CD4-positive, alpha-beta memory T cell (primary cell): Measurements from ENCODE around the gene DNAJC13. TPM values are rescaled to one million over a fixed set of nuclear protein-coding genes. Genes with fewer than 3 reads are reported as not detected.
A peak's percentile ranks its signal among the peaks of the same experiment; 100 is the strongest.
"Not testable (repeated sequence)": the region's sequence is repeated elsewhere in the genome, so short reads cannot be mapped to it uniquely, and the experiment has no call there.

Experiments
- CTCF ChIA-PET: fragments of 350-600 bp; sonication (Branson Sonifier 250); formaldehyde crosslinking; loops from one replicate; lab custom pipeline; 2021; ENCODE audit warnings: inconsistent platforms; ENCODE audit not compliant: partially characterized antibody; lab: Charles Lee
- POLR2A ChIA-PET: fragments of 350-600 bp; sonication (Branson Sonifier 250); formaldehyde crosslinking; loops from one replicate; lab custom pipeline; 2021; ENCODE audit not compliant: partially characterized antibody; lab: Charles Lee
- DNase-seq, 5 donors: peaks; one replicate each; pipeline versions ENCODE4 v3.0.0 to v3.0.0-alpha.2; 2020 to 2022; ENCODE audit warnings: mixed read lengths in 1 of 5
- H3K27ac ChIP-seq: one replicate; pipeline ENCODE4 v1.7.0; 2013; ENCODE audit warnings: low read depth, low read length
- H3K27me3 ChIP-seq: 2 replicates; pipeline ENCODE4 v1.7.0; 2013; ENCODE audit warnings: mild to moderate bottlenecking, low read length, moderate library complexity; ENCODE audit not compliant: insufficient read depth
- H3K36me3 ChIP-seq: 2 replicates; pipeline ENCODE4 v1.7.0; 2013; ENCODE audit warnings: mild to moderate bottlenecking, low read length, moderate library complexity; ENCODE audit not compliant: insufficient read depth
- H3K4me1 ChIP-seq: 2 replicates; pipeline ENCODE4 v1.7.0; 2013; ENCODE audit warnings: mild to moderate bottlenecking, low read length, moderate library complexity; ENCODE audit not compliant: insufficient read depth
- H3K4me3 ChIP-seq, 2 donors: one replicate each; pipeline ENCODE4 v1.7.0; 2013; ENCODE audit warnings: low read length in 2 of 2, mild to moderate bottlenecking in 1 of 2
- H3K9me3 ChIP-seq, 2 donors: one replicate each; pipeline ENCODE4 v1.7.0; 2013; ENCODE audit warnings: low read length in 2 of 2, control low read depth in 1 of 2; ENCODE audit not compliant: control insufficient read depth in 1 of 2
- H3K27ac Mint-ChIP-seq, 7 donors: one replicate each; pipeline ENCODE4 v1.8.0; 2020 to 2021; ENCODE audit warnings: mixed read lengths in 7 of 7, mild to moderate bottlenecking in 6 of 7, inconsistent platforms in 3 of 7, moderate library complexity in 3 of 7
- H3K27me3 Mint-ChIP-seq, 2 donors: one replicate each; pipeline ENCODE4 v1.8.0; 2020 to 2021; ENCODE audit warnings: mixed read lengths in 2 of 2
- H3K36me3 Mint-ChIP-seq, 2 donors: one replicate each; pipeline ENCODE4 v1.8.0; 2020 to 2021; ENCODE audit warnings: mixed read lengths in 2 of 2, inconsistent platforms in 1 of 2, mild to moderate bottlenecking in 1 of 2
- H3K4me1 Mint-ChIP-seq, 4 donors: one replicate each; pipeline ENCODE4 v1.8.0; 2020 to 2021; ENCODE audit warnings: mixed read lengths in 4 of 4, mild to moderate bottlenecking in 1 of 4
- H3K4me3 Mint-ChIP-seq, 8 donors: one replicate each; pipeline ENCODE4 v1.8.0; 2020 to 2021; ENCODE audit warnings: mixed read lengths in 8 of 8, mild to moderate bottlenecking in 7 of 8, moderate library complexity in 6 of 8, inconsistent platforms in 3 of 8
- H3K9me3 Mint-ChIP-seq, 8 donors: one replicate each; pipeline ENCODE4 v1.8.0; 2020 to 2021; ENCODE audit warnings: mixed read lengths in 8 of 8, mild to moderate bottlenecking in 5 of 8, inconsistent platforms in 3 of 8, moderate library complexity in 1 of 8
- intact Hi-C: fragments of 100-400 bp; cut with micrococcal nuclease; formaldehyde crosslinking; loops from one replicate; pipeline ENCODE4 v1.15.1; 2023
- polyA plus RNA-seq, 2 donors: library from polyadenylated mRNA; unstranded; fragments of 300-500 nt; fragmentation: Illumina TruSeq; gene quantifications; one replicate each; pipeline ENCODE4 v1.2.3, GENCODE V29; 2021
- total RNA-seq, 2 experiments: library from RNA; stranded (reverse); gene quantifications; one replicate each; pipeline ENCODE4 v1.2.3, GENCODE V29; 2021

Gene DNAJC13, protein sequence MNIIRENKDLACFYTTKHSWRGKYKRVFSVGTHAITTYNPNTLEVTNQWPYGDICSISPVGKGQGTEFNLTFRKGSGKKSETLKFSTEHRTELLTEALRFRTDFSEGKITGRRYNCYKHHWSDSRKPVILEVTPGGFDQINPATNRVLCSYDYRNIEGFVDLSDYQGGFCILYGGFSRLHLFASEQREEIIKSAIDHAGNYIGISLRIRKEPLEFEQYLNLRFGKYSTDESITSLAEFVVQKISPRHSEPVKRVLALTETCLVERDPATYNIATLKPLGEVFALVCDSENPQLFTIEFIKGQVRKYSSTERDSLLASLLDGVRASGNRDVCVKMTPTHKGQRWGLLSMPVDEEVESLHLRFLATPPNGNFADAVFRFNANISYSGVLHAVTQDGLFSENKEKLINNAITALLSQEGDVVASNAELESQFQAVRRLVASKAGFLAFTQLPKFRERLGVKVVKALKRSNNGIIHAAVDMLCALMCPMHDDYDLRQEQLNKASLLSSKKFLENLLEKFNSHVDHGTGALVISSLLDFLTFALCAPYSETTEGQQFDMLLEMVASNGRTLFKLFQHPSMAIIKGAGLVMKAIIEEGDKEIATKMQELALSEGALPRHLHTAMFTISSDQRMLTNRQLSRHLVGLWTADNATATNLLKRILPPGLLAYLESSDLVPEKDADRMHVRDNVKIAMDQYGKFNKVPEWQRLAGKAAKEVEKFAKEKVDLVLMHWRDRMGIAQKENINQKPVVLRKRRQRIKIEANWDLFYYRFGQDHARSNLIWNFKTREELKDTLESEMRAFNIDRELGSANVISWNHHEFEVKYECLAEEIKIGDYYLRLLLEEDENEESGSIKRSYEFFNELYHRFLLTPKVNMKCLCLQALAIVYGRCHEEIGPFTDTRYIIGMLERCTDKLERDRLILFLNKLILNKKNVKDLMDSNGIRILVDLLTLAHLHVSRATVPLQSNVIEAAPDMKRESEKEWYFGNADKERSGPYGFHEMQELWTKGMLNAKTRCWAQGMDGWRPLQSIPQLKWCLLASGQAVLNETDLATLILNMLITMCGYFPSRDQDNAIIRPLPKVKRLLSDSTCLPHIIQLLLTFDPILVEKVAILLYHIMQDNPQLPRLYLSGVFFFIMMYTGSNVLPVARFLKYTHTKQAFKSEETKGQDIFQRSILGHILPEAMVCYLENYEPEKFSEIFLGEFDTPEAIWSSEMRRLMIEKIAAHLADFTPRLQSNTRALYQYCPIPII (N-terminal part only)
- 10 to 100 TPM; 43.1 to 43.5 TPM for total RNA-seq
- 10 to 100 TPM in 1 of 2 donors, 1 to 10 TPM in 1; 7.4 to 10.5 TPM for polyA plus RNA-seq

DNA sequence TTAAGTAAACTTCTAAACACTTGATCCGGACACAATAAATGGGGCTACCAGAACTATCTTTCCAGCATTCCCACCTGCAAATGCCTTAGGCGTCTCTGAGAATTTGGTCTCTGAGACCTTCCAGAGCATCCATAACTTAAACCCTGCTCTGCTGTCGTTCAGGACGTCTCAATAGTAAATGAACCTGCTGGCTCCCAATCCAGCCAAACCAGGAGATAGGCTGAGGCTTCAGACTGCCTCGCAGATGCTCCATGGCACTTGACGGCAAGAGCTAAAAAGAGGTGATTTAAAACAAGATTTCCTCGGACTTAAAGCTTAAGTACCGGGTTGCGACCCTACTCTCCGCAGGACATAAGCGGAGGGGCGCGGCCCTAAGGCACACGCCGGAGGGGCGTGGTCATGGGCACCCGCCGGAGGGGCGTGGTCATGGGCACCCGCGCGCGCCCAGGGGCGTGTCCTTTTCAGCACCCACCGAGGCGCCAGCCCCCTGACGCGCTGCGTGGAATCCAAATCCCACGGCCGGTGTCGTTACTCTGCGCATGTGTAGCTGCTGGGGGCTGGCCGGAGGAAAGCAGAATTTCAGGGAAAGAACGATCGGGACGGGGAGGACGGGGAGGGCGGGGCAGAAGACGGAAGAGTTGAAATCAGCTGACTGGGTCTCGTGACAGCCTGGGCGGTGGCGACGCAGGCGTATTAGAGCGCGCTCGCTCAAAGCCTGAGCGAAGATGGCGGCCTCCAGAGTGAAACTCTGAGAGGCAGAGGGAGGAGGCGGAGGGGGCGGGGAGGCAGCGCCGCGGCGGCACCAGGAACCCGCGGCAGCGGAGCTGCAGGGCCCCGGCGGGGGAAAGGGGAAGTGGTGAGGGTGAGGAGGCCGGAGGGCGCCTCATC is at the start of gene DNAJC13:
Gene DNAJC13 (plus strand): TSS at position 696 of the 888 bp plus-strand sequence. CDS start 17,049 bp downstream, outside the sequence.
- peak within 1 kb of the TSS; percentile 95 to 99 (median 98) for H3K27ac Mint-ChIP-seq
- peaks cover 20 to 38% (median 26%) of the 10 kb centered on the region in 4 donors for H3K4me1 Mint-ChIP-seq
- intact Hi-C loops, result loop anchor here (1.0 to 10.0 kb wide), 8 partner anchors 243 to 1670 kb away; partner anchors contain the start of genes ASTE1, ATP2C1, CDV3 and MRPL3
- H3K4me1 ChIP-seq, result peaks cover 23% of the 10 kb centered on the region
- H3K9me3 ChIP-seq, result no peaks in the 10 kb centered on the region
- peak within 1 kb of the TSS; percentile 96 to 100 (median 99) for H3K4me3 Mint-ChIP-seq
- H3K27me3 ChIP-seq, result no peaks in the 10 kb centered on the region
- peak; percentile 91 to 95 (median 93) for DNase-seq
- peak within 1 kb of the TSS; percentile 84 to 89 for H3K4me3 ChIP-seq
- POLR2A ChIA-PET, result interaction anchor here (0.8 to 2.3 kb wide), 15 partner anchors 11 to 1671 kb away, joined by 3 to 10 read pairs (median 5); partner anchors contain the start of genes ASTE1, ATP2C1, CDV3 and NEK11
- CTCF ChIA-PET, result interaction anchor here (1.5 kb wide), 1 partner anchor 65 kb away, joined by 4 read pairs; no protein-coding TSS in a partner anchor
- H3K27me3 Mint-ChIP-seq, result no peaks in the 10 kb centered on the region
- peaks cover 0 to 2% (median 0%) of the 10 kb centered on the region in 8 donors for H3K9me3 Mint-ChIP-seq
- peak within 1 kb of the TSS; percentile 82 for H3K27ac ChIP-seq
- peaks cover 7 to 20% of the 10 kb centered on the region in 2 donors for H3K36me3 Mint-ChIP-seq
- H3K36me3 ChIP-seq, result no peaks in the 10 kb centered on the region

DNA sequence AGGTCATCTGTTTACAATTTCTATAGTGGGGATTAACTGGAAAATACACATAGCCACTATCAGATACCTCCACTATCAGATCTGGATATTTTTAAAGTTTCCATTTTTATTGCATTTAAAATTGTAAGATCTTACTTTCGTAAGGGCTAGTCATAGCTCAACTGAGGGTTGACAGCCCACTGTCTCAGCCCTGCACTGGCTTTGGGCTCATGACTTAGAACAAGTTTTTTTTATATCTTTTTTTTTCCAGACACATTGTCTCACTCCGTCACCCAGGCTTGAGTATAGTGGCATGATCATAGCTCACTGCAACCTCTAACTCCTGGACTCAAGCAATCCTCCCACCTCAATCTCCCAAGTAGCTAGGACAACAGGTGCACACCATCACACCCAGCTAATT is 48.8 kb upstream of the DNAJC13 start:
- no peak overlapping the region for H3K27ac ChIP-seq
- no peaks in the 10 kb centered on the region for H3K9me3 Mint-ChIP-seq
- ChIA-PET POLR2A (no interaction called here), CTCF (interaction anchor here (1.4 to 2.9 kb wide), 2 partner anchors 15 to 19 kb away, joined by 5 to 9 read pairs; no protein-coding TSS in a partner anchor)
- no peaks in the 10 kb centered on the region for H3K27me3 ChIP-seq
- intact Hi-C loops, result no loop called here
- H3K4me1 Mint-ChIP-seq, result no peaks in the 10 kb centered on the region
- no peak overlapping the region for H3K4me3 ChIP-seq
- no peak overlapping the region for H3K27ac Mint-ChIP-seq
- no peaks in the 10 kb centered on the region for H3K9me3 ChIP-seq
- no peaks in the 10 kb centered on the region for H3K36me3 ChIP-seq
- H3K36me3 Mint-ChIP-seq, result no peaks in the 10 kb centered on the region
- H3K4me3 Mint-ChIP-seq, result no peak overlapping the region
- DNase-seq, result no peak
- no peaks in the 10 kb centered on the region for H3K4me1 ChIP-seq
- peaks cover 3 to 9% of the 10 kb centered on the region in 2 donors for H3K27me3 Mint-ChIP-seq

DNA sequence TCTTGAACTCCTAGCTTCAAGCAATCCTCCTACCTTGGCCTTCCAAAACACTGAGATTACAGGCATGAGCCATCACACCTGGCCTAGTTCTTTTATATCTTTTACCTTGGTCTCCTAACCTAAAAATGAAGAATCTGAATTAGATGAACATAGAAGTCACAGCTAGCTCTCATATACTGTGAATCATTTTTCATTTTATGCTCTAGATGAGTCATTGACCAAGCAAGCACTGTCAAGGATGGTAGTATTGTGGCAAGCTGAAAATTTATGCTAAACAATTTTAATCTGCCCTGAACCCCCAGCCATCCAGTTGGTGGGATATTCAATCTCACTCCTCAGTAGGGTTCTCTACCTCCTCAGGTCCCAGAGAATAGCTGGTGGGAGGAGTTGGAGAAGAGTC is 48.3 kb upstream of the DNAJC13 start:
- no peak overlapping the region for H3K27ac ChIP-seq
- no peak overlapping the region for H3K4me3 Mint-ChIP-seq
- ChIA-PET CTCF (interaction anchor here (1.4 to 2.9 kb wide), 2 partner anchors 15 to 19 kb away, joined by 5 to 9 read pairs; no protein-coding TSS in a partner anchor), POLR2A (no interaction called here)
- intact Hi-C loops, result no loop called here
- peaks cover 3 to 9% of the 10 kb centered on the region in 2 donors for H3K27me3 Mint-ChIP-seq
- H3K36me3 Mint-ChIP-seq, result no peaks in the 10 kb centered on the region
- H3K4me1 Mint-ChIP-seq, result no peaks in the 10 kb centered on the region
- no peaks in the 10 kb centered on the region for H3K4me1 ChIP-seq
- no peak overlapping the region for H3K27ac Mint-ChIP-seq
- H3K9me3 Mint-ChIP-seq, result no peaks in the 10 kb centered on the region
- H3K9me3 ChIP-seq, result no peaks in the 10 kb centered on the region
- no peak overlapping the region for H3K4me3 ChIP-seq
- DNase-seq, result no peak
- H3K27me3 ChIP-seq, result no peaks in the 10 kb centered on the region
- H3K36me3 ChIP-seq, result no peaks in the 10 kb centered on the region

DNA sequence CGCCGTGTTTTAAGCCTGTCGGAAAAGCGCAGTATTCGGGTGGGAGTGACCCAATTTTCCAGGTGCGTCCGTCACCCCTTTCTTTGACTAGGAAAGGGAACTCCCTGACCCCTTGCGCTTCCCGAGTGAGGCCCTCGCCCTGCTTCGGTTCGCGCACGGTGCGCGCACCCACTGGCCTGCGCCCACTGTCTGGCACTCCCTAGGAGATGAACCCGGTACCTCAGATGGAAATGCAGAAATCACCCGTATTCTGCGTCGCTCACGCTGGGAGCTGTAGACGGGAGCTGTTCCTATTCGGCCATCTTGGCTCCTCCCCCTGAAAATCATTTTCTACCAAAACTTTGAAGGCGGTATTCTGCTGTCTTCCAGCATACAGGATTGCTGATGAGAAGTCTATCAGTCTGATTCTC is 40.4 kb upstream of the DNAJC13 start:
- H3K36me3 Mint-ChIP-seq, H3K4me1 Mint-ChIP-seq, H3K4me3 ChIP-seq, H3K4me1 ChIP-seq, H3K36me3 ChIP-seq, CTCF ChIA-PET, H3K27ac ChIP-seq, H3K9me3 Mint-ChIP-seq, POLR2A ChIA-PET, intact Hi-C loops, H3K27me3 ChIP-seq, H3K9me3 ChIP-seq, DNase-seq: not testable (repeated sequence)
- Mint-ChIP-seq H3K27me3 (peaks cover 12 to 16% of the 10 kb centered on the region in 2 donors), H3K4me3 (peak overlapping the region in 5 of 8 donors; percentile 17 to 80 (median 73)), H3K27ac (peak overlapping the region in 1 of 7 donors; percentile 72)

DNA sequence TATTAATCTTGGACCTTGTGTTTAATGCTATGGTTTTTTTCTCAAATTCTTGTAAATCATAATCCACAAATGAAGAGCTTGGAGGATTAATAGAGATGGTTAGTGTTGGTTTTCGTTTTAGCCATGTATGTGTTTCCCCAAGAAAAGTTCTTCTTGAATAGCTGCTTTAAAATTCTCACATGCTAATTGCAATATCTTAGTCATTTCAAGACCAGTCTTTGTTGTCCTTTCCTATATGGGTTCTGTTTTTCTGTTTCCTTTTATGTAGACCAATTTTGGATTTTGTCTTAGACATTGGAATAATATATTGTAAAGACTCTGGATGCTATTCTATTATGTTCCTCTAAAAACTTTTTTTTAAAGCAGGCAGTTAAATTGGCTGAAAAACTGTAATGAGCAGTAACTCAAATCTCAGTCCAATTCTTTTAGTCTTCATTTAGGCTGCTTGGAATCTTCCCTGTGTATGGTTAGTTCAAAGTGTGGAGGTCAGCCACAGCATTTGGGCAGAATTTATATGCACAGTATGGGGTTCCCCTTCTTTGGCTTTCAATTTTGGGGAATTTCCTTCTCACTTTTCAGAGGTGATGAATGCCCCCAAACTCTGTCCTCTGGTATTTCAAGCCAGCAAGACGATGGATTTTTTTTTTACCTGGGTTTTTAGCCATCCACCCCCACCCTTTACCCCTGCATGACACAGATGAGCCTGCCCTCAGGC is 39.1 kb upstream of the DNAJC13 start:
- Mint-ChIP-seq H3K4me3 (no peak overlapping the region), H3K27ac (no peak overlapping the region), H3K27me3 (peaks cover 13 to 16% of the 10 kb centered on the region in 2 donors), H3K4me1 (no peaks in the 10 kb centered on the region), H3K9me3 (peaks cover 0 to 7% (median 1%) of the 10 kb centered on the region in 8 donors), H3K36me3 (no peaks in the 10 kb centered on the region)
- H3K4me1 ChIP-seq, result no peaks in the 10 kb centered on the region
- intact Hi-C loops, result no loop called here
- POLR2A ChIA-PET, result no interaction called here
- H3K4me3 ChIP-seq, result no peak overlapping the region
- no peak overlapping the region for H3K27ac ChIP-seq
- no peak for DNase-seq
- no peaks in the 10 kb centered on the region for H3K27me3 ChIP-seq
- H3K9me3 ChIP-seq, result no peaks in the 10 kb centered on the region
- CTCF ChIA-PET, result no interaction called here
- no peaks in the 10 kb centered on the region for H3K36me3 ChIP-seq

DNA sequence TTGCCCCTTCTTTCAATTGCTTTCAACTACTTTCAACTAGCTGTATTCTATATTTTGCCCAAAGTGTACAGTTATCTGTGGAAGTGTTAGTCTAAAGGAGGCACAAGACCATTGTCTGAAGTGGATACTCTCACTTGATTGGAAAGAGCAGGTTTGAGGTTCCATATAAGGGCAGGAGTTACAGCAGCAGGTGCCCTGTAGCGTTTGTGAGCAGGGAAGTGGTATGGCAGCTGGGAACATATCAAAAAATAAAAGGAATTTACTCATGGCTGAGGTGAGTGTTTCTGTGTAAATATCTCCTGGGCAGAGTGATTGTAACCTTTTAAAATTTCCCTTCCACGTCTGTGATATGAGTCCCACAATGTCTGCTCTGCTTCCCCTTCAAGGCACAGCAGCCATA is 38.5 kb upstream of the DNAJC13 start:
- no peak overlapping the region for H3K4me3 Mint-ChIP-seq
- H3K36me3 Mint-ChIP-seq, result no peaks in the 10 kb centered on the region
- Histone ChIP-seq H3K9me3 (no peaks in the 10 kb centered on the region), H3K4me1 (no peaks in the 10 kb centered on the region), H3K27me3 (no peaks in the 10 kb centered on the region), H3K4me3 (no peak overlapping the region), H3K27ac (no peak overlapping the region), H3K36me3 (no peaks in the 10 kb centered on the region)
- ChIA-PET CTCF (no interaction called here), POLR2A (no interaction called here)
- H3K4me1 Mint-ChIP-seq, result no peaks in the 10 kb centered on the region
- peaks cover 0 to 7% (median 1%) of the 10 kb centered on the region in 8 donors for H3K9me3 Mint-ChIP-seq
- DNase-seq, result no peak
- peaks cover 13 to 16% of the 10 kb centered on the region in 2 donors for H3K27me3 Mint-ChIP-seq
- no peak overlapping the region for H3K27ac Mint-ChIP-seq
- intact Hi-C loops, result no loop called here
